ENCODE measurements around the gene VPS13D. TPM values are rescaled to one million over a fixed set of nuclear protein-coding genes. Genes with fewer than 3 reads are reported as not detected.

The VPS13D gene
- total RNA-seq, 1 donor from 2014 or later, result 13.8 TPM

DNA sequence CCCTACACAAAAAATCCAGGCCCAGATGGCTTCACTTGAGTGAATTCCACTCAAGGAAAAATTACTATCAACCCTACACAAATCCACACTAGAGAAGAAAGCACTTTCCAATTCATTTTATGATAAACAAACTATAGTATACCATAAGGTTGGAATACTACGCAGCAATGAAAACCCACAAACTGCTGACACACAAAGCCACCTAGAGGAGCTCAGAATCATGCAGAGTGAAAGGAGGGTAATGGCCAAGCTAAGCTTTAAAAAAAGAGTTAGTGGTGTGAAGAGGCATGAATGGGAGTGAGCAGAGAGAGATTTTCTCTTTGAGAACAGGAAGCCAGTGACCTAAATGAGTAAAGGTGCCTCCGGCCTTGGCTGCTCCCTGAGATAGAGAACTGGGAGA, 294.4 kb downstream of the VPS13D start:
- no peak for DNase-seq (ENCODE audit: low read depth)
- H3K4me3 ChIP-seq (ENCODE audit: low read depth, low read length), result no peak overlapping the region
- TF ChIP-seq, protein P1, sequence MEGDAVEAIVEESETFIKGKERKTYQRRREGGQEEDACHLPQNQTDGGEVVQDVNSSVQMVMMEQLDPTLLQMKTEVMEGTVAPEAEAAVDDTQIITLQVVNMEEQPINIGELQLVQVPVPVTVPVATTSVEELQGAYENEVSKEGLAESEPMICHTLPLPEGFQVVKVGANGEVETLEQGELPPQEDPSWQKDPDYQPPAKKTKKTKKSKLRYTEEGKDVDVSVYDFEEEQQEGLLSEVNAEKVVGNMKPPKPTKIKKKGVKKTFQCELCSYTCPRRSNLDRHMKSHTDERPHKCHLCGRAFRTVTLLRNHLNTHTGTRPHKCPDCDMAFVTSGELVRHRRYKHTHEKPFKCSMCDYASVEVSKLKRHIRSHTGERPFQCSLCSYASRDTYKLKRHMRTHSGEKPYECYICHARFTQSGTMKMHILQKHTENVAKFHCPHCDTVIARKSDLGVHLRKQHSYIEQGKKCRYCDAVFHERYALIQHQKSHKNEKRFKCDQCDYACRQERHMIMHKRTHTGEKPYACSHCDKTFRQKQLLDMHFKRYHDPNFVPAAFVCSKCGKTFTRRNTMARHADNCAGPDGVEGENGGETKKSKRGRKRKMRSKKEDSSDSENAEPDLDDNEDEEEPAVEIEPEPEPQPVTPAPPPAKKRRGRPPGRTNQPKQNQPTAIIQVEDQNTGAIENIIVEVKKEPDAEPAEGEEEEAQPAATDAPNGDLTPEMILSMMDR (conservative IDR thresholded peaks at IDR 0.05; ENCODE audit: low read depth, low read length), result no peak

DNA sequence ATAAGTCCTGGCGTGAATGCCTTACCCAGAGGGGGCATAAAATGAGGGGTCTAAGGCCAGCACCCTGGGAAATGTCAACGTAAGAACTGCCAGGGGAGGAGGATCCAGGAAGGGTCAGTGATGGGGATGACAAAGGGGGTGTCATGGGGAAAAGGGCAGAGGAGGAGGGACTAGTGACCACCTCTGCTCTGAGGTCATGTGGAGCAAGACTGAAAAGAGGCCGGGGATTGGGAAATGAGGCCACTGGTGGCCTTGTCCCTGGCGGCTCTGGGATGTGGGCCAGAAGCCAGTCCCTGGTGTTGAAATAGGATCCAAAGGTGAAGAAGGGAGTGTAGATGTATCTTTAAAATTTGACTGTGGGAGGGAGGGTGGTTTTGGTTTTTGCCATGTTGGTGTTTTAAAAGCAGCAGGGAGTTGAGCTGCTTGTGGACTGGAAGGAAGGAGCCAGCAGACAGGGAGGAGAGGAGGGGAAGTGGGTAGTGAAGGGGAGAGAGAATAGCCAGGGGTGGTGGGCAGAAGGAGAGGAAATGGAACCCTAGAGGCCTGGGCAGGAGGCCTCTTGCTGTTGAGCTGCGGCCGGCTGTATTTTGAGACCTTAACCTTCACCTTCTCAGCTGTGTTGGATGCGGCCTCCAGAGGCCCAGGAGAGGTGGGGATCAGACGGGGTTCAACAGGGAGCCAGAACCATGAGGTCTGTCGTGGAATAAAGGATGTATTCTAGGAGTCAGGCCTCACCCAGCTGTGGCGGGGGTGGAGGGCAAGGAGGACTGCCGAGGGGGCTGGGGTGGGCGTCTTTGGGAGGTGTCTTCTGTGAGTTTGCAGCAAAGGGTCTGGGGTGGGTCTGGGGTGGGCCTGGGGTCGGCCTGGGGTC, 295.7 kb downstream of the VPS13D start:
- TF ChIP-seq, protein P1 (conservative IDR thresholded peaks at IDR 0.05; ENCODE audit: low read depth, low read length), result no peak
- H3K4me3 ChIP-seq (ENCODE audit: low read depth, low read length), result no peak overlapping the region
- DNase-seq (ENCODE audit: low read depth), result no peak

DNA sequence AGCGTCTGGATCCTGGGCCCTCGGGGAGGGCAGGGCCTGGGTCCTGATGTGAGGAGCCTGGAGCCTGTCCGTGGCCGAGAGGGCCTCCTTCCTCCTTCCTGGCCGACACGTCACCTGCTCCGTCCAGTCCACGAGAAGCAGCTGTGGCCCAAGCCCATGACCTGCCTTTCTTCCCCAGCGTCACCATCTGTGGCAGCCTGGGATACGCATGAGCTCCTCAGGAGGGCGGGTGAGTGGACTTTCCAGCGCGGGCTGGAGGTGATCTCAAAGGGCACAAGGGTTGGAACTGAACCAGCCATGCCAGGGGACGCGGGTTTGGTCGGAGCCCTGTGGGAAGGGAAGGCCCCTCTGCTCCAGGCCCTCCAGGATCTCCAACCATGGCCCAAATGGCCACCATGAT, 297.7 kb downstream of the VPS13D start:
- H3K4me3 ChIP-seq (ENCODE audit: low read depth, low read length), result no peak overlapping the region
- TF ChIP-seq, protein P1 (conservative IDR thresholded peaks at IDR 0.05; ENCODE audit: low read depth, low read length), result no peak
- no peak for DNase-seq (ENCODE audit: low read depth)

DNA sequence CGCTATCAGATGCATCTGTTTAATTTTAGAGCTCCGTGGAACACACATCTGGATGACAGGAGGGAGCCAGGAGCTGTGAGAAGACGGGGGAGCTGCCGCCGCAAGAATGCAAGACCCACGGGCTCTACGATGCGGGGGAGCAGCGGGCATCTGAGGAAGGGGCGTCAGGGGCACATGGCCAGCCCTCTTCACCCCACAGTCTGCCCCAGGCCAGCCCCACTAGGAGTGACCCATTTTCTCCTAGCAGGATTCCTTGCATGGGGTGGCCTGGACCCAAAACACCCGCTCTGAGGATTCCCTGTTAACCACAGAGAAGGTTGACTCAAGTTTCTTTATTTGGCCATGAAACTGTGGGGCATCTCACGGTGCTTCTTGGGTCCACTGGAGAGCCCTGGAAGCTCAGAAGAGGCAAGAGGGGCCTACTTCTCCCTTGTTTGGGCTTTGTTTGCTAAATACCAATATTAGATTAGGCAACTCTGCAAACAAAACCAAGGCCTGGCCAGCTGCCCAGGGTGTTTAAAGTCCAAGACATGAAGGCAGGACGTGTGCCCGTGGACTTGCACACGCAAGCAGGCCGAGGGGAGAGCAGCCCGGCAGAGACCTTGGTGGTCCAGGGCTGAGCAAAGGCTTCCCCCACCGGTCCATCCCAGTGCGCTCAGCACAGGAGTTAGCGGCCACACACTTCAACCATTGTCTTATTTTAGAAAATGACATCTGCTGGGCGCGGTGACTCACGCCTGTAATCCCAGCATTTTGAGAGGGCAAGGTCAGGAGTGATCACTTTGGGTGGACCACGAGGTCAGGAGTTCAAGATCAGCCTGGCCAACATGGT, 298.4 kb downstream of the VPS13D start:
- DNase-seq (ENCODE audit: low read depth), result no peak
- TF ChIP-seq, protein P1 (conservative IDR thresholded peaks at IDR 0.05; ENCODE audit: low read depth, low read length), result no peak
- no peak overlapping the region for H3K4me3 ChIP-seq (ENCODE audit: low read depth, low read length)

DNA sequence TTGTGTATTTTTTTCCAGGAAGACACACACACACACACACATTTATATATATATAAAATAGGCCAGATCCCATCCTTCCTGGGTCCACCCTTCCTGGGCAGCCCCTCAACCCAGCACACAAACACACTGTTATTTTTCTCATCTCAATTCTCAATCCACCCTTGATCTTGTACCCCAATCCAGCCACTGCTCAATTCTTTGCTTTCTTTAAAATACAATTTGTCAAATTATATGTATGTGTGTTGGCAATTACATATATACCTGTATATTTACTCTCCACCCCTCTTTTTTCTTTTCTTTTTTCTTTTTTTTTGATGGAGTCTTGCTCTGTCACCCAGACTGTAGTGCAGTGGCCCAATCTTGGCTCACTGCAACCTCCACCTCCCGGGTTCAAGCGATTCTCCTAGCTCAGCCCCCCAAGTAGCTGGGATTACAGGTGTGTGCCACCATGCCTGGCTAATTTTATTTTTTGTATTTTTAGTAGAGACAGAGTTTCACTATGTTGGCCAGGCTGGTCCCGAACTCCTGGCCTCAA, 299.9 kb downstream of the VPS13D start:
- DNase-seq (ENCODE audit: low read depth), result no peak
- TF ChIP-seq, protein P1 (conservative IDR thresholded peaks at IDR 0.05; ENCODE audit: low read depth, low read length), result no peak
- no peak overlapping the region for H3K4me3 ChIP-seq (ENCODE audit: low read depth, low read length)

DNA sequence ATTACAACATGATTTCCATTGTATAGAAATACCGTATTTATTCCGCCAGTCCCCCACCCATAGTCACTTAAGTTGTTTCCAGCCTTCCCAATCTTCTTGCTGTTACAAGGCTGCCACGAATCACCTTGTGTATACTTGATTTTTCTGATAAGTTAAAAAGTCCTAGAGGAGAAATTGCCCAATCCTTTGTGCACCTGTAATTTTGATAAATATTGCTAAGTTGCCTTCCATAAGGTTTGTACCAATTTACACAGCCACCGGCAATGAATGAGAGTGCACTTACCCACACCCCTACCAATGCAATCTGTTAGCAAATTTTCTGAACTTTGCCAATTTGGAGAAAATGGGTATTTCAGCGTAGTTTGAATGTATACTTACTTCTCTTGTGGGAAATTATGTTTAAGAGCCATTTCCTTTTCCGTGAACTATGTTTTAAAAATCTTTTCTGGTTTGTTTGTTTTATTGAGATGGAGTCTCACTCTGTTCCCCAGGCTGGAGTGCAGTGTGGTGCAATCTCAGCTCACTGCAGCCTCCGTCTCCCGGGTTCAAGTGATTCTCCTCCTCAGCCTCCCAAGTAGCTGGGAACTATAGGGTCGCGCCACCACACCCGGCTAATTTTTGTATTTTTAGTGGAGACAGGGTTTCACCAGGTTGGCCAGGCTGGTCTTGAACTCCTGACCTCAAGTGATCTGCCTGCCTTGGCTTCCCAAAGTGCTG, 300.8 kb downstream of the VPS13D start:
- no peak for DNase-seq (ENCODE audit: low read depth)
- H3K4me3 ChIP-seq (ENCODE audit: low read depth, low read length), result no peak overlapping the region
- TF ChIP-seq, protein P1 (conservative IDR thresholded peaks at IDR 0.05; ENCODE audit: low read depth, low read length), result no peak
